ENCODE results near the gene TTYH2. TPM values are rescaled to one million over a fixed set of nuclear protein-coding genes. Genes with fewer than 3 reads are reported as not detected.

Gene TTYH2
- total RNA-seq, 6 experiments from 2014 or later, result 0.60 to 1.8 (median 1.3) TPM

GRCh38 chr17:74272731-74273201, 59.4 kb downstream of the TTYH2 start:
- no peaks in the 10 kb centered on the region for H3K9me3 ChIP-seq
- no peak overlapping the region for H3K27ac ChIP-seq
- no peaks in the 10 kb centered on the region for H3K36me3 ChIP-seq
- DNase-seq (no peak), ATAC-seq (no peak)
- H3K4me3 ChIP-seq, result no peak overlapping the region
- no peak for TF ChIP-seq CTCF (IDR thresholded peaks at IDR 0.05)
- no peak for TF ChIP-seq POLR2A (IDR thresholded peaks at IDR 0.05)
- 47% methylated on average over 9 of the region's 10 CpGs for WGBS (ENCODE audit: insufficient coverage, low coverage, low lambda C conversion rate, missing lambda C conversion rate)
- H3K4me1 ChIP-seq, result no peaks in the 10 kb centered on the region
- no peaks in the 10 kb centered on the region for H3K27me3 ChIP-seq
- intact Hi-C loops (cut with DNase I), result no loop called here

- intact Hi-C loops (cut with DNase I), result no loop called here
- WGBS (ENCODE audit: insufficient coverage, low coverage, low lambda C conversion rate, missing lambda C conversion rate), result 6% methylated on average over 23 of the region's 33 CpGs
- Histone ChIP-seq H3K27ac (no peak within 1 kb of the TSS), H3K4me1 (no peaks in the 10 kb centered on the region), H3K9me3 (no peaks in the 10 kb centered on the region), H3K4me3 (no peak within 1 kb of the TSS), H3K36me3 (no peaks in the 10 kb centered on the region), H3K27me3 (no peaks in the 10 kb centered on the region)
- TF ChIP-seq CTCF (IDR thresholded peaks at IDR 0.05) (no peak), POLR2A (IDR thresholded peaks at IDR 0.05) (no peak)
- ATAC-seq (peak; percentile 14 to 53 (median 38)), DNase-seq (peak in 1 of 3 donors; percentile 38)
These were observed 60.8 kb downstream of the TTYH2 start, which contains the start of gene DNAI2 for GRCh38 chr17:74274060-74274708. TSS of gene DNAI2 (plus strand) at chr17:74274234. CDS start at chr17:74281818, 7,584 bp downstream.

- H3K4me3 ChIP-seq, result no peak overlapping the region
- WGBS (ENCODE audit: insufficient coverage, low coverage, low lambda C conversion rate, missing lambda C conversion rate), result 32% methylated on average over 12 of the region's 14 CpGs
- no peaks in the 10 kb centered on the region for H3K36me3 ChIP-seq
- DNase-seq (no peak), ATAC-seq (no peak)
- H3K4me1 ChIP-seq, result no peaks in the 10 kb centered on the region
- intact Hi-C loops (cut with DNase I), result no loop called here
- TF ChIP-seq POLR2A (IDR thresholded peaks at IDR 0.05) (no peak), CTCF (IDR thresholded peaks at IDR 0.05) (no peak)
- H3K27ac ChIP-seq, result no peak overlapping the region
- H3K9me3 ChIP-seq, result no peaks in the 10 kb centered on the region
- no peaks in the 10 kb centered on the region for H3K27me3 ChIP-seq
These were observed 61.5 kb downstream of the TTYH2 start for GRCh38 chr17:74274709-74275340.

GRCh38 chr17:74276051-74276476, 62.7 kb downstream of the TTYH2 start:
- DNase-seq (no peak), ATAC-seq (no peak)
- WGBS (ENCODE audit: insufficient coverage, low coverage, low lambda C conversion rate, missing lambda C conversion rate), result 46% methylated on average over 10 of the region's 12 CpGs
- H3K27me3 ChIP-seq, result no peaks in the 10 kb centered on the region
- no peak overlapping the region for H3K4me3 ChIP-seq
- no peak overlapping the region for H3K27ac ChIP-seq
- no peaks in the 10 kb centered on the region for H3K9me3 ChIP-seq
- no peaks in the 10 kb centered on the region for H3K4me1 ChIP-seq
- intact Hi-C loops (cut with DNase I), result no loop called here
- H3K36me3 ChIP-seq, result no peaks in the 10 kb centered on the region
- TF ChIP-seq CTCF (IDR thresholded peaks at IDR 0.05), result no peak
- no peak for TF ChIP-seq POLR2A (IDR thresholded peaks at IDR 0.05)

Data from right lobe of liver (tissue), 6 donors.